Sigmoid colon (tissue), 7 donors: Measurements from ENCODE around the gene BCL2L13. TPM values are rescaled to one million over a fixed set of nuclear protein-coding genes. Genes with fewer than 3 reads are reported as not detected.

ENCODE experiments used
- DNase-seq: peaks from one replicate; pipeline ENCODE4 v3.0.0-alpha.2; 2019
- H3K27ac ChIP-seq, 4 donors: fragments of 200-600 bp; sonication (generic); one replicate each; pipeline ENCODE4 v1.5.1; 2016 to 2019; ENCODE audit warnings: mild to moderate bottlenecking in 1 of 4
- H3K27me3 ChIP-seq, 3 donors: fragments of 200-600 bp; sonication (generic); one replicate each; pipeline ENCODE4 v1.5.1; 2019; ENCODE audit warnings: mild to moderate bottlenecking in 1 of 3
- H3K36me3 ChIP-seq, 4 donors: fragments of 200-600 bp; sonication (generic); one replicate each; pipeline ENCODE4 v1.5.1; 2016 to 2019
- H3K4me1 ChIP-seq, 4 donors: fragments of 200-600 bp; sonication (generic); one replicate each; pipeline ENCODE4 v1.5.1; 2017 to 2019
- H3K4me3 ChIP-seq, 4 donors: fragments of 200-600 bp; sonication (generic); one replicate each; pipeline ENCODE4 v1.5.1; 2017 to 2019; ENCODE audit warnings: mild to moderate bottlenecking in 2 of 4, moderate library complexity in 1 of 4
- H3K9me3 ChIP-seq, 4 donors: fragments of 200-600 bp in 3 of 4; sonication (generic) in 3 of 4; one replicate each; pipeline versions ENCODE4 v1.5.1 to v1.6.1; 2013 to 2019
- CTCF ChIP-seq, 4 experiments: fragments of 450-650 bp in 3 of 4; fragments of 200-600 bp in 1 of 4; IDR thresholded peaks; one replicate each; pipeline ENCODE4 v1.5.1; 2016 to 2019; ENCODE audit warnings: antibody characterized with exemption in 4 of 4, mild to moderate bottlenecking in 3 of 4, moderate library complexity in 2 of 4
- EP300 ChIP-seq, 4 donors: sonication (generic); formaldehyde crosslinking; IDR thresholded peaks; one replicate each; pipeline ENCODE4 v1.6.1; 2017; ENCODE audit warnings: antibody characterized with exemption in 4 of 4
- POLR2A ChIP-seq, 2 donors: fragments of 450-650 bp; IDR thresholded peaks; one replicate each; pipeline ENCODE4 v1.6.1; 2016; ENCODE audit warnings: antibody characterized with exemption in 2 of 2, mild to moderate bottlenecking in 2 of 2, moderate library complexity in 2 of 2
- POLR2AphosphoS5 ChIP-seq, 4 donors: sonication (generic); formaldehyde crosslinking; IDR thresholded peaks; one replicate each; pipeline ENCODE4 v1.6.1; 2017; ENCODE audit warnings: antibody characterized with exemption in 4 of 4
- WGBS, 2 donors: extraction: QIAGEN DNeasy Blood & Tissue Kit; methylation state at CpG; one replicate each; pipeline ENCODE4 v1.1.7; 2013; 5-methylcytosine and 5-hydroxymethylcytosine counted together
- intact Hi-C: fragments of 100-400 bp; cut with DNase I; formaldehyde crosslinking; loops from one replicate; pipeline ENCODE4 v1.15.1; 2023
- polyA plus RNA-seq, 3 donors: library from polyadenylated mRNA; stranded (reverse); fragments of 200-250 nt; gene quantifications; one replicate each; pipeline ENCODE4 v1.2.3, GENCODE V29; 2013
- small RNA-seq, 3 donors: library from RNA; depleted of rRNA; stranded (forward); fragments of <200 nt; gene quantifications; one replicate each; pipeline ENCODE3, GENCODE V24; 2016
- total RNA-seq, 4 donors: library from RNA; depleted of rRNA; stranded (reverse); fragments of >200 nt; gene quantifications; one replicate each; pipeline ENCODE4 v1.1.0, GENCODE V29; 2016
- donor health status: healthy with polysubstance abuse.
- donor health status: Bipolar disorder and iron deficiency.
- donor health status: healthy.

Gene BCL2L13
- total and polyA plus RNA-seq, 7 donors: 29.4 to 68.1 (median 59.2) TPM

- intact Hi-C loops: no loop called here
- no peaks in the 10 kb centered on the region for H3K9me3 ChIP-seq
- no peak overlapping the region for H3K4me3 ChIP-seq
- no peaks in the 10 kb centered on the region for H3K27me3 ChIP-seq
- peaks cover 0 to 30% (median 20%) of the 10 kb centered on the region in 4 donors for H3K4me1 ChIP-seq
- H3K36me3 ChIP-seq: no peaks in the 10 kb centered on the region
- no peak for TF ChIP-seq EP300 (IDR thresholded peaks at IDR 0.05)
- TF ChIP-seq POLR2AphosphoS5 (IDR thresholded peaks at IDR 0.05): no peak
- TF ChIP-seq CTCF (IDR thresholded peaks at IDR 0.05): no peak
- no peak for TF ChIP-seq POLR2A (IDR thresholded peaks at IDR 0.05)
- 96 to 97% methylated on average over 23 of the region's 23 CpGs for WGBS, 2 donors
- no peak for DNase-seq
- H3K27ac ChIP-seq: no peak overlapping the region
These were observed 139.9 kb downstream of the BCL2L13 start for GRCh38 chr22:17778412-17778976.

- H3K36me3 ChIP-seq: no peaks in the 10 kb centered on the region
- H3K27ac ChIP-seq: no peak overlapping the region
- H3K4me3 ChIP-seq: no peak overlapping the region
- peaks cover 0 to 23% (median 15%) of the 10 kb centered on the region in 4 donors for H3K4me1 ChIP-seq
- intact Hi-C loops: loop anchor here (5.0 kb wide), 1 partner anchor 37 kb away; no protein-coding TSS in a partner anchor
- H3K9me3 ChIP-seq: no peaks in the 10 kb centered on the region
- TF ChIP-seq POLR2A (IDR thresholded peaks at IDR 0.05) (no peak), POLR2AphosphoS5 (IDR thresholded peaks at IDR 0.05) (no peak), EP300 (IDR thresholded peaks at IDR 0.05) (no peak), CTCF (IDR thresholded peaks at IDR 0.05) (no peak)
- WGBS, 2 donors: 79 to 90% methylated on average over 27 of the region's 27 CpGs
- H3K27me3 ChIP-seq: no peaks in the 10 kb centered on the region
- no peak for DNase-seq
These were observed 140.9 kb downstream of the BCL2L13 start for GRCh38 chr22:17779286-17780115.

GRCh38 chr22:17780116-17780740 lies 141.7 kb downstream of the BCL2L13 start:
- WGBS, 2 donors: 70 to 83% methylated on average over 19 of the region's 19 CpGs
- DNase-seq: no peak
- Histone ChIP-seq H3K27ac (no peak overlapping the region), H3K4me1 (peaks cover 0 to 19% (median 14%) of the 10 kb centered on the region in 4 donors), H3K36me3 (no peaks in the 10 kb centered on the region), H3K27me3 (no peaks in the 10 kb centered on the region), H3K4me3 (no peak overlapping the region), H3K9me3 (no peaks in the 10 kb centered on the region)
- TF ChIP-seq POLR2AphosphoS5 (IDR thresholded peaks at IDR 0.05): no peak
- no peak for TF ChIP-seq POLR2A (IDR thresholded peaks at IDR 0.05)
- no peak for TF ChIP-seq EP300 (IDR thresholded peaks at IDR 0.05)
- TF ChIP-seq CTCF (IDR thresholded peaks at IDR 0.05): no peak
- intact Hi-C loops: loop anchor here (5.0 kb wide), 1 partner anchor 38 kb away; no protein-coding TSS in a partner anchor

Small RNA genes lying within 50 kb of the gene (small RNA-seq; reads per million reads assigned to genes)
- gene MIR3198-1: 0 reads per million in 3 donors

Other genes with a start within 250 kb of the BCL2L13 start
- 1 to 10 TPM; 3.9 to 9.1 (median 6.4) TPM for gene SLC25A18, start 75.3 kb upstream of the BCL2L13 start, total RNA-seq
- 1 to 10 TPM in 1 of 3 donors, under 1 TPM in 1, not detected in 1; 0.99 to 1.2 TPM for gene SLC25A18, start 75.3 kb upstream of the BCL2L13 start, polyA plus RNA-seq
- gene ATP6V1E1, start 10.0 kb upstream of the BCL2L13 start, total RNA-seq: 100 to 1,000 TPM; 119 to 160 (median 138) TPM
- gene ATP6V1E1, start 10.0 kb upstream of the BCL2L13 start, polyA plus RNA-seq: 100 to 1,000 TPM; 136 to 218 (median 148) TPM
- gene BID, start 135.7 kb downstream of the BCL2L13 start, total RNA-seq: 10 to 100 TPM in 3 of 4 donors, 1 to 10 TPM in 1; 9.7 to 28.2 (median 15.1) TPM
- 10 to 100 TPM; 24.6 to 72.1 (median 31.9) TPM for gene BID, start 135.7 kb downstream of the BCL2L13 start, polyA plus RNA-seq